ENCODE results near the gene KRT83. TPM values are rescaled to one million over a fixed set of nuclear protein-coding genes. Genes with fewer than 3 reads are reported as not detected.
"Not testable (repeated sequence)": the region's sequence is repeated elsewhere in the genome, so short reads cannot be mapped to it uniquely, and the experiment has no call there.

Gene KRT83
- total RNA-seq, 4 donors from 2014 or later, result 0.21 TPM; not detected in 3

DNA sequence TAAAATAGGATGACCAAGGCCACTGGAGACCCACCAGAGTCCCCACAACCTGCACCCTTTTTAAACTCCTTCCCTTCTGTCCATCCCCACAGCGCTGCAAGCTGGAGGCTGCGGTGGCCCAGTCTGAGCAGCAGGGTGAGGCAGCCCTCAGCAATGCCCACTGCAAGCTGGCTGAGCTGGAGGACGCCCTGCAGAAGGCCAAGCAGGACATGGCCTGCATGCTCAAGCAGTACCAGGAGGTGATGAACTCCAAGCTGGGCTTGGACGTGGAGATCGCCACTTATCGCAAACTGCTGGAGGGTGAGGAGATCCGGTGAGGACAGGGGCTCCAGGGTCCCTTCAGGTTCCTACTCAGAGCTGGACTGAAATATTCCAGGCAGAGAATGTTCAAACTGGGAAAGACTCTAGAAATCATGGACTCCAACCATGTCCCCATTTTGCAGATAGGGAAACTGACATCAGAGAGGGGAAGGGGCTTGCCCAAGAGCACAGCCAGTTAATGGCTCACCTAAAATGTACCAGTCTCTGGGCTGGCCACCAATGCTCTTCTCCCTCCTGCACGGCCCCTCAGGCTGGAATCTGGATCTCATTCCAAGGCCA, 28.9 kb upstream of the KRT83 start:
- intact Hi-C loops (cut with DNase I; ENCODE audit: low total_unique reads), result no loop called here
- Histone ChIP-seq H3K4me1 (no peaks in the 10 kb centered on the region), H3K36me3 (no peaks in the 10 kb centered on the region), H3K27ac (no peak overlapping the region), H3K9me3 (no peaks in the 10 kb centered on the region), H3K27me3 (no peaks in the 10 kb centered on the region), H3K4me3 (no peak overlapping the region)
- TF ChIP-seq, protein P1, sequence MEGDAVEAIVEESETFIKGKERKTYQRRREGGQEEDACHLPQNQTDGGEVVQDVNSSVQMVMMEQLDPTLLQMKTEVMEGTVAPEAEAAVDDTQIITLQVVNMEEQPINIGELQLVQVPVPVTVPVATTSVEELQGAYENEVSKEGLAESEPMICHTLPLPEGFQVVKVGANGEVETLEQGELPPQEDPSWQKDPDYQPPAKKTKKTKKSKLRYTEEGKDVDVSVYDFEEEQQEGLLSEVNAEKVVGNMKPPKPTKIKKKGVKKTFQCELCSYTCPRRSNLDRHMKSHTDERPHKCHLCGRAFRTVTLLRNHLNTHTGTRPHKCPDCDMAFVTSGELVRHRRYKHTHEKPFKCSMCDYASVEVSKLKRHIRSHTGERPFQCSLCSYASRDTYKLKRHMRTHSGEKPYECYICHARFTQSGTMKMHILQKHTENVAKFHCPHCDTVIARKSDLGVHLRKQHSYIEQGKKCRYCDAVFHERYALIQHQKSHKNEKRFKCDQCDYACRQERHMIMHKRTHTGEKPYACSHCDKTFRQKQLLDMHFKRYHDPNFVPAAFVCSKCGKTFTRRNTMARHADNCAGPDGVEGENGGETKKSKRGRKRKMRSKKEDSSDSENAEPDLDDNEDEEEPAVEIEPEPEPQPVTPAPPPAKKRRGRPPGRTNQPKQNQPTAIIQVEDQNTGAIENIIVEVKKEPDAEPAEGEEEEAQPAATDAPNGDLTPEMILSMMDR (IDR thresholded peaks at IDR 0.05), result no peak
- TF ChIP-seq POLR2A (IDR thresholded peaks at IDR 0.05), result no peak
- no peak for DNase-seq

DNA sequence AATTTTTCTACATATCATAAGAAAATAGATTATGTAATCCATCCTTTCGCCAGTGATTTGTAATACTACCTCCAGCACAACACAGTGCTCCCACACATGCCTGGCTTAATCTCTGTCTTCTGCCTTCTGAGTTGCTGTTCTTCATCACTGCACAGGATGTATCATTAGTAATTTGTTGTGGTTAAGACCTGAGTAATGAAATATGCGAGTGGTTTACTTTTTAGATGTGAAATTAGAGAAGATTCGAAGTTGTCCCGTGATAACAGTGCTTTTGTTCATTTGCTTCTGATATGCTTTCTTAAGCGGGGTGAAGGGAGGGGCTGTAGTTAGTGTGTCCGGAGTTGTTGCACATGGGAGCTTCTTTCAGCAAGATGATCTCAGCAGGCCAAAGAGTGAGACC, 28.0 kb upstream of the KRT83 start:
- no peaks in the 10 kb centered on the region for H3K27me3 ChIP-seq
- H3K36me3 ChIP-seq, result no peaks in the 10 kb centered on the region
- no peaks in the 10 kb centered on the region for H3K9me3 ChIP-seq
- no peak overlapping the region for H3K4me3 ChIP-seq
- H3K27ac ChIP-seq, result no peak overlapping the region
- TF ChIP-seq, protein P1 (IDR thresholded peaks at IDR 0.05), result no peak
- TF ChIP-seq POLR2A (IDR thresholded peaks at IDR 0.05), result no peak
- intact Hi-C loops (cut with DNase I; ENCODE audit: low total_unique reads), result no loop called here
- no peak for DNase-seq
- H3K4me1 ChIP-seq, result no peaks in the 10 kb centered on the region

DNA sequence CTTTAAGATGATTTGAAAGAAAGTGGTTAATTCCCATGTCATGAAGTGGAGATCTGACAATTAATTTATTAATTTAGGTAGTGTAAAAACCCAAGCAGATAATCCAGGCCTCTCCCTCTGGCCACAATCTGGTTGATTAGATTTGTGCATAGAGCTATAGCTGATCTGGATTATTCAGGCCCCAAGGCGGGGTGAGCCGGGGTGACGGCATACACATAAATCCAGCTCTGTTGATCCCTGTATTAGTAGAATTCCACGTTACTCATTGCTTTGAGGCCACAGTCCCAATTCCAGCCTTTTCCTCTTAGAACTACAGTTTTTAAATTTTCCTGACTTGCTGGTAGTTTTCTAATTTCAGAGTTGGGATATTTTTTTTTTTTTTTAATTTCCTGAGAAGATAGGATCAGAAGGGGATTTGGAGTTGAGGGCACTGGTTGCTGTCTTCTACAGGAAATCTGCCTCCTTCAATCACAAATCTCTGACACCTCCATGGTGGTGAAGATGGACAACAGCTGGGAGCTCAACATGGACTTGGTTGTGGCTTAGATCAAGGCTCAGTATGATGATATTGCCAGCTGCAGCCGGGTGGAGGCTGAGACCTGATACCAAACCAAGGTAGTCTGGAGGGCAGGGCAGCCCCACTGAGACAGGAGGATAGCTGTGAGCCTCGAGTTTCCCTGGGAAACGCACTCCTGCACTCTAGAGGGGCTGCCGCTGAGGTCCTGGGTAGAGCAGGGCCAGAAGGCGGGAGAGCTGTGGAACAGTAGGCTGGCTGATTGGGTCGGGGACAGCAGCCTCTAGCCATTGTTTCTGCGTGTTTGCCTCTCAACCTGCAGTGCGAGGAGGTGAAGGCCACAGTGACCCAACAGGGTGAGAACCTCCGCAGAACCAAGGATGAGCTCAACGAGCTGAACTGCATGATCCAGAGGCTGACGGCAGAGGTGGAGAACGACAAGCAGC, 26.6 kb upstream of the KRT83 start:
- H3K27ac ChIP-seq, result no peak overlapping the region
- no peaks in the 10 kb centered on the region for H3K9me3 ChIP-seq
- H3K36me3 ChIP-seq, result no peaks in the 10 kb centered on the region
- DNase-seq, result no peak
- TF ChIP-seq, protein P1 (IDR thresholded peaks at IDR 0.05), result no peak
- no peak for TF ChIP-seq POLR2A (IDR thresholded peaks at IDR 0.05)
- H3K4me1 ChIP-seq, result no peaks in the 10 kb centered on the region
- no peaks in the 10 kb centered on the region for H3K27me3 ChIP-seq
- H3K4me3 ChIP-seq, result no peak overlapping the region
- intact Hi-C loops (cut with DNase I; ENCODE audit: low total_unique reads), result no loop called here

DNA sequence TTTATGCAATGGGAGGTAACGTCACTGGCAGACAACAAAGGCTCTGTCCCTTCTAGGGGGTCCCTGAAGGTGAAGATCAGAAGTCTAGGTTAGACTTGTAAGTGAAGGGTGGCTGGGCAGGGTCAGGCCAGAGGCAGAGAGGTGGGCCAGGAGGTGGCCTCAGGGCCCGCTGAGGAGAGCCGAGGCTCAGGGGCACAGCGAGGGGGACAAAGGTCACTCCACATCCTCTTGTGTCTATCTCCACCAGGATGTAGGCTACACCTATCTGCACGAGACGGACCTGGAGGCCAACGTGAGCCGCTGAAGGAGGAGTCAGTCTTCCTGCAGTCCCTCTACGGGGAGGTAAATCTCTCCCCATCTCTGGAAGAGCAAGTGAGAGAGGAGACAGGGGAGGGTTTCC, 25.8 kb upstream of the KRT83 start:
- no peak overlapping the region for H3K27ac ChIP-seq
- intact Hi-C loops (cut with DNase I; ENCODE audit: low total_unique reads), result no loop called here
- no peaks in the 10 kb centered on the region for H3K9me3 ChIP-seq
- no peaks in the 10 kb centered on the region for H3K4me1 ChIP-seq
- H3K27me3 ChIP-seq, result no peaks in the 10 kb centered on the region
- TF ChIP-seq, protein P1 (IDR thresholded peaks at IDR 0.05), result no peak
- no peak for TF ChIP-seq POLR2A (IDR thresholded peaks at IDR 0.05)
- H3K4me3 ChIP-seq, result no peak overlapping the region
- no peak for DNase-seq
- no peaks in the 10 kb centered on the region for H3K36me3 ChIP-seq

DNA sequence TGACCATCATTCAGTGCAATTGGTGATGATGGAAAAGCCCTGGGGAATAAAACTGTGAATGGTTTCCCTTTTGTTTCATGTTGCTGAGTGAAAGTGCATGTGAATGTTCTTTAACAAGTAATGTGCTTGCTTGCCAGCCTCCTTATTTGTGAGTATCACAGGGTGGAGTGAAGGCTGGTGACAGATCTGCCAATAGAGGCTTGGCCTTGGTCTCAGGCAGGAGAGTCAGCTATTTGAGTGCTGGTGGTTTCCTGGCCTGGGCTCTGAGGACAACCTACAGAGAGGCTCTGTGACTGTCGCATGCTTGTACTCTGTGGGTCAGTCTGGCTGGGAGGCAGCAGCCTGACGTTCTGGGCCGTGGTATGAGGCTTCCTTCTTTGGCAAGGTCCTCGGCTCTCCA, 25.4 kb upstream of the KRT83 start:
- intact Hi-C loops (cut with DNase I; ENCODE audit: low total_unique reads), result no loop called here
- Histone ChIP-seq H3K9me3 (no peaks in the 10 kb centered on the region), H3K27me3 (no peaks in the 10 kb centered on the region), H3K4me1 (no peaks in the 10 kb centered on the region), H3K4me3 (no peak overlapping the region), H3K27ac (no peak overlapping the region), H3K36me3 (no peaks in the 10 kb centered on the region)
- DNase-seq, result no peak
- TF ChIP-seq, protein P1 (IDR thresholded peaks at IDR 0.05), result no peak
- no peak for TF ChIP-seq POLR2A (IDR thresholded peaks at IDR 0.05)

DNA sequence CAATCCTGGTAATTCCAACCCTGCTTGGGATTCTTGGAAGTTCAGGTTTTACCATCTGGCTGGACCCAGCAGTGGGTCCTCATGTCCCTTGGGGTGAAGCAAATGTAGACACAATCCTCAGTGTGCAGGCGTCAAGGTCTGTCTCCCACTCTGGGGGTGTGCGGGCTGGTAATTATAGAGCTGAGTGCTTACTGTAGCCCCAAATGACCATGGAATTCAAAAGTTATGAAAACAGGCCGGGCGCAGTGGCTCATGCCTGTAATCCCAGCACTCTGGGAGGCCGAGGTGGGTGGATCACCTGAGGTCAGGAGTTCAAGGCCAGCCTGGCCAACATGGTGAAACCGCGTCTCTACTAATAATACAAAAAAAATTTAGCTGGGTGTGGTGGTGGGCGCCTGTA, 23.8 kb upstream of the KRT83 start:
- DNase-seq; H3K36me3 ChIP-seq; H3K27me3 ChIP-seq; intact Hi-C loops (cut with DNase I; ENCODE audit: low total_unique reads); H3K4me3 ChIP-seq; H3K27ac ChIP-seq; H3K4me1 ChIP-seq; H3K9me3 ChIP-seq: not testable (repeated sequence)

All from uterus (tissue), 4 donors.